B cell (primary cell): ENCODE data around the gene WDR27. TPM values are rescaled to one million over a fixed set of nuclear protein-coding genes. Genes with fewer than 3 reads are reported as not detected.
A peak's percentile ranks its signal among the peaks of the same experiment; 100 is the strongest.

ENCODE experiments used
- ATAC-seq: fragments of 200-7000 bp; cut with Tn5 transposase; one replicate; pipeline ENCODE4 v1.10.0; 2021; ENCODE audit warnings: low read depth, mild to moderate bottlenecking, moderate number of reproducible peaks, moderate library complexity
- CTCF ChIA-PET: fragments of 350-600 bp; sonication (Branson Sonifier 250); formaldehyde crosslinking; loops from one replicate; lab custom pipeline; 2021; ENCODE audit warnings: antibody characterized with exemption, inconsistent platforms; lab: Charles Lee
- POLR2A ChIA-PET: fragments of 350-600 bp; sonication (Branson Sonifier 250); formaldehyde crosslinking; loops from one replicate; lab custom pipeline; 2021; ENCODE audit warnings: antibody characterized with exemption; lab: Charles Lee
- DNase-seq: peaks from one replicate; pipeline ENCODE4 v3.0.0; 2013
- H2AFZ ChIP-seq: 2 replicates; pipeline ENCODE4 v1.6.1; 2012; ENCODE audit warnings: mild to moderate bottlenecking, low read depth, low read length; ENCODE audit not compliant: insufficient read depth, poor library complexity, severe bottlenecking
- H3K27ac ChIP-seq, 2 donors: 1 replicate in 1 of 2; 2 replicates in 1 of 2; pipeline ENCODE4 v1.5.1; 2012 to 2013; ENCODE audit warnings: low read length in 2 of 2, mild to moderate bottlenecking in 2 of 2, moderate library complexity in 1 of 2
- H3K27me3 ChIP-seq, 4 experiments: fragments of 200-600 bp in 1 of 4; sonication (generic) in 1 of 4; replicated peaks in 1 of 4; 1 replicate in 2 of 4; 2 replicates in 2 of 4; pipeline versions ENCODE4 v1.6.1 to v1.7.0; 2013 to 2016; ENCODE audit warnings: low read length in 3 of 4, mild to moderate bottlenecking in 2 of 4, mixed read lengths in 1 of 4, moderate library complexity in 1 of 4; ENCODE audit not compliant: insufficient read depth in 4 of 4, control insufficient read depth in 3 of 4; ENCODE audit errors: control extremely low read depth in 1 of 4
- H3K36me3 ChIP-seq, 2 experiments: replicated peaks in 1 of 2; 1 replicate in 1 of 2; 2 replicates in 1 of 2; pipeline versions ENCODE4 v1.6.1 to v1.7.1; 2013; ENCODE audit warnings: low read length in 1 of 2; ENCODE audit not compliant: insufficient read depth in 2 of 2, control insufficient read depth in 1 of 2; ENCODE audit errors: control extremely low read depth in 1 of 2, extremely low read depth in 1 of 2
- H3K4me1 ChIP-seq, 2 donors: fragments of 200-600 bp in 1 of 2; sonication (generic) in 1 of 2; 1 replicate in 1 of 2; 2 replicates in 1 of 2; pipeline versions ENCODE4 v1.5.1 to v1.6.1; 2013 to 2017; ENCODE audit warnings: low read length in 2 of 2; ENCODE audit not compliant: control insufficient read depth in 2 of 2, insufficient read depth in 2 of 2
- H3K4me2 ChIP-seq: replicated peaks from 2 replicates; pipeline ENCODE3; 2012; ENCODE audit warnings: mild to moderate bottlenecking, low read depth, low read length; ENCODE audit not compliant: poor library complexity, severe bottlenecking
- H3K4me3 ChIP-seq, 5 experiments: fragments of 200-600 bp in 1 of 5; sonication (generic) in 1 of 5; 1 replicate in 3 of 5; 2 replicates in 2 of 5; pipeline versions ENCODE4 v1.5.1 to v1.7.0; 2011 to 2016; ENCODE audit warnings: low read length in 4 of 5, mild to moderate bottlenecking in 4 of 5, low read depth in 2 of 5, control low read depth in 1 of 5, moderate library complexity in 1 of 5; ENCODE audit not compliant: insufficient read depth in 1 of 5; ENCODE audit errors: control extremely low read depth in 1 of 5, extremely low read depth in 1 of 5
- H3K79me2 ChIP-seq: fragments of 200-600 bp; sonication (generic); one replicate; pipeline ENCODE4 v1.6.0; 2016; ENCODE audit warnings: low read length; ENCODE audit not compliant: control insufficient read depth, insufficient read depth
- H3K9ac ChIP-seq: fragments of 200-600 bp; sonication (generic); 2 replicates; pipeline ENCODE4 v1.6.1; 2017; ENCODE audit warnings: mild to moderate bottlenecking, low read length, moderate library complexity
- H3K9me3 ChIP-seq, 3 donors: one replicate each; pipeline versions ENCODE4 v1.6.1 to v1.7.1; 2013; ENCODE audit warnings: low read length in 2 of 3; ENCODE audit not compliant: control insufficient read depth in 2 of 3, insufficient read depth in 1 of 3; ENCODE audit errors: control extremely low read depth in 1 of 3
- H4K20me1 ChIP-seq: 2 replicates; pipeline ENCODE4 v1.6.0; 2012; ENCODE audit warnings: mild to moderate bottlenecking, low read length; ENCODE audit not compliant: insufficient read depth, control insufficient read depth, poor library complexity, severe bottlenecking
- H3K27ac Mint-ChIP-seq: one replicate; pipeline ENCODE4 v1.8.0; 2021; ENCODE audit warnings: mixed read lengths
- H3K27me3 Mint-ChIP-seq: one replicate; pipeline ENCODE4 v1.8.0; 2021; ENCODE audit warnings: mixed read lengths
- H3K4me1 Mint-ChIP-seq: one replicate; pipeline ENCODE4 v1.8.0; 2021; ENCODE audit warnings: mixed read lengths
- H3K4me3 Mint-ChIP-seq: one replicate; pipeline ENCODE4 v1.8.0; 2021; ENCODE audit warnings: mixed read lengths
- H3K9me3 Mint-ChIP-seq: one replicate; pipeline ENCODE4 v1.8.0; 2022; ENCODE audit warnings: mixed read lengths; ENCODE audit not compliant: insufficient read depth
- CTCF ChIP-seq: fragments of 200-600 bp; IDR thresholded peaks from one replicate; pipeline ENCODE4 v1.8.0; 2022; ENCODE audit warnings: antibody characterized with exemption, mild to moderate bottlenecking
- EZH2 ChIP-seq: IDR thresholded peaks from 2 replicates; pipeline ENCODE4 v1.6.1; 2012; ENCODE audit warnings: borderline replicate concordance, low read depth, mild to moderate bottlenecking, moderate library complexity, low read length; ENCODE audit not compliant: insufficient read depth, poor library complexity, severe bottlenecking
- WGBS: methylation state at CpG from one replicate; pipeline ENCODE4 v1.1.5; 2013; ENCODE audit warnings: missing lambda C conversion rate; ENCODE audit not compliant: insufficient coverage; 5-methylcytosine and 5-hydroxymethylcytosine counted together
- intact Hi-C: fragments of 100-400 bp; cut with micrococcal nuclease; formaldehyde crosslinking; loops from one replicate; pipeline ENCODE4 v1.10.0; 2022
- polyA minus RNA-seq: library from RNA; depleted of rRNA, polyadenylated mRNA; stranded (reverse); fragments of >200 nt; gene quantifications from 2 replicates; pipeline ENCODE4 v1.2.3, GENCODE V29; 2012
- polyA plus RNA-seq: library from polyadenylated mRNA; depleted of rRNA; stranded (reverse); fragments of >200 nt; gene quantifications from 2 replicates; pipeline ENCODE4 v1.2.3, GENCODE V29; 2012
- total RNA-seq, 2 donors: library from RNA; stranded (reverse); fragments of 120-200 nt in 1 of 2; gene quantifications; 1 replicate in 1 of 2; 2 replicates in 1 of 2; pipeline versions ENCODE4 v1.2.3 to v1.2.4, GENCODE V29; 2013 to 2022

WDR27 gene
- total RNA-seq, result 76.4 and 86.3 TPM in 2 replicates
- total RNA-seq (2013), result 28.8 TPM
- polyA plus RNA-seq, result 61.1 and 64.3 TPM in 2 replicates
- polyA minus RNA-seq, result 24.3 and 37.9 TPM in 2 replicates

- POLR2A ChIA-PET, result interaction anchor here (0.9 to 3.0 kb wide), 4 partner anchors 20 to 851 kb away, joined by 3 to 28 read pairs (median 12); partner anchors contain the start of genes DYNLT2, ERMARD, PSMB1 and TBP
- Histone ChIP-seq H4K20me1 (no peaks in the 10 kb centered on the region), H3K4me3 (peak within 1 kb of the TSS; percentile 61 to 95 (median 85)), H3K9ac (peak within 1 kb of the TSS; percentile 92), H3K36me3 (peaks cover 6 to 7% of the 10 kb centered on the region in 2 experiments), H3K9me3 (peaks cover 0 to 2% (median 0%) of the 10 kb centered on the region in 3 donors), H3K4me1 (peaks cover 27 to 44% of the 10 kb centered on the region in 2 donors), H3K79me2 (peaks cover 40% of the 10 kb centered on the region), H2AFZ (peak within 1 kb of the TSS; percentile 97), H3K27ac (peak within 1 kb of the TSS; percentile 86 to 95), H3K27me3 (no peaks in the 10 kb centered on the region), H3K4me2 (peak within 1 kb of the TSS; percentile 85)
- Mint-ChIP-seq H3K4me1 (peaks cover 52% of the 10 kb centered on the region), H3K4me3 (peak within 1 kb of the TSS; percentile 95), H3K27ac (peak within 1 kb of the TSS; percentile 94), H3K9me3 (no peaks in the 10 kb centered on the region), H3K27me3 (no peaks in the 10 kb centered on the region)
- TF ChIP-seq EZH2 (no peak), CTCF (no peak)
- intact Hi-C loops, result loop anchor here (1.0 to 10.0 kb wide), 6 partner anchors 21 to 882 kb away; partner anchors contain the start of genes DYNLT2, ERMARD, PDCD2 and TBP
- CTCF ChIA-PET, result interaction anchor here (0.5 to 2.1 kb wide), 8 partner anchors 13 to 281 kb away, joined by 3 to 8 read pairs (median 3); partner anchors contain the start of gene ERMARD
- under 1% methylated on average over 92 of the region's 92 CpGs for WGBS
- peak; percentile 90 for ATAC-seq
- peak; percentile 98 for DNase-seq
Observed at GRCh38 chr6:169701954-169702839, at the start of gene WDR27, which contains the start of gene C6orf120. TSS of gene WDR27 (minus strand) at chr6:169702029. CDS start at chr6:169689005, 13,024 bp downstream. TSS of gene C6orf120 (plus strand) at chr6:169702126. CDS start at chr6:169702460, 334 bp downstream.
